ENCODE results near the gene CELF2.

DNA sequence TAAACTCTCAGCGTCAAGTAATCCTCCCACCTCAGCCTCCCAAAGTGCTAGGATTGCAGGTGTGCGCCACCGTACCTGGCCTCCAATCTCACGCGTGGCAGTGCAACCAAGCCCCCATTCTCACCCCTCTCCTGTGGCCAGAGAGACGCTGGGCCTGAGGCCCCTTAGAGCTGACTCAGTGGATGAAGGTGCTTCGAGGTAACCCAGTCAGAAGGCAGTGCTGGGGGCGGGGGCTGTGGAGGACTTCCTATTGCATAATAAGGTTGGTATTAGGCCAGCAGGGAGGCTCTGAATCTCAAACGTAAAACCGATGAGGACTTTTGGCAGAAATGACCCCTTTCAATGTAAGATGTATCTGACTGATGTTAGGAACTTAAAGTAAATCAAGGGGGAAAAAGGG is 364.5 kb downstream of the CELF2 start:
- TF ChIP-seq, protein P1, sequence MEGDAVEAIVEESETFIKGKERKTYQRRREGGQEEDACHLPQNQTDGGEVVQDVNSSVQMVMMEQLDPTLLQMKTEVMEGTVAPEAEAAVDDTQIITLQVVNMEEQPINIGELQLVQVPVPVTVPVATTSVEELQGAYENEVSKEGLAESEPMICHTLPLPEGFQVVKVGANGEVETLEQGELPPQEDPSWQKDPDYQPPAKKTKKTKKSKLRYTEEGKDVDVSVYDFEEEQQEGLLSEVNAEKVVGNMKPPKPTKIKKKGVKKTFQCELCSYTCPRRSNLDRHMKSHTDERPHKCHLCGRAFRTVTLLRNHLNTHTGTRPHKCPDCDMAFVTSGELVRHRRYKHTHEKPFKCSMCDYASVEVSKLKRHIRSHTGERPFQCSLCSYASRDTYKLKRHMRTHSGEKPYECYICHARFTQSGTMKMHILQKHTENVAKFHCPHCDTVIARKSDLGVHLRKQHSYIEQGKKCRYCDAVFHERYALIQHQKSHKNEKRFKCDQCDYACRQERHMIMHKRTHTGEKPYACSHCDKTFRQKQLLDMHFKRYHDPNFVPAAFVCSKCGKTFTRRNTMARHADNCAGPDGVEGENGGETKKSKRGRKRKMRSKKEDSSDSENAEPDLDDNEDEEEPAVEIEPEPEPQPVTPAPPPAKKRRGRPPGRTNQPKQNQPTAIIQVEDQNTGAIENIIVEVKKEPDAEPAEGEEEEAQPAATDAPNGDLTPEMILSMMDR (IDR thresholded peaks at IDR 0.05; ENCODE audit: poor library complexity, severe bottlenecking), result no peak
- TF ChIP-seq RAD21 (conservative IDR thresholded peaks at IDR 0.05), result no peak
- TF ChIP-seq EZH2 (IDR thresholded peaks at IDR 0.05; ENCODE audit: borderline replicate concordance, insufficient read depth, low read length, poor library complexity, severe bottlenecking), result no peak
- TF ChIP-seq POLR2AphosphoS5 (IDR thresholded peaks at IDR 0.05), result no peak
- TF ChIP-seq, protein P2, sequence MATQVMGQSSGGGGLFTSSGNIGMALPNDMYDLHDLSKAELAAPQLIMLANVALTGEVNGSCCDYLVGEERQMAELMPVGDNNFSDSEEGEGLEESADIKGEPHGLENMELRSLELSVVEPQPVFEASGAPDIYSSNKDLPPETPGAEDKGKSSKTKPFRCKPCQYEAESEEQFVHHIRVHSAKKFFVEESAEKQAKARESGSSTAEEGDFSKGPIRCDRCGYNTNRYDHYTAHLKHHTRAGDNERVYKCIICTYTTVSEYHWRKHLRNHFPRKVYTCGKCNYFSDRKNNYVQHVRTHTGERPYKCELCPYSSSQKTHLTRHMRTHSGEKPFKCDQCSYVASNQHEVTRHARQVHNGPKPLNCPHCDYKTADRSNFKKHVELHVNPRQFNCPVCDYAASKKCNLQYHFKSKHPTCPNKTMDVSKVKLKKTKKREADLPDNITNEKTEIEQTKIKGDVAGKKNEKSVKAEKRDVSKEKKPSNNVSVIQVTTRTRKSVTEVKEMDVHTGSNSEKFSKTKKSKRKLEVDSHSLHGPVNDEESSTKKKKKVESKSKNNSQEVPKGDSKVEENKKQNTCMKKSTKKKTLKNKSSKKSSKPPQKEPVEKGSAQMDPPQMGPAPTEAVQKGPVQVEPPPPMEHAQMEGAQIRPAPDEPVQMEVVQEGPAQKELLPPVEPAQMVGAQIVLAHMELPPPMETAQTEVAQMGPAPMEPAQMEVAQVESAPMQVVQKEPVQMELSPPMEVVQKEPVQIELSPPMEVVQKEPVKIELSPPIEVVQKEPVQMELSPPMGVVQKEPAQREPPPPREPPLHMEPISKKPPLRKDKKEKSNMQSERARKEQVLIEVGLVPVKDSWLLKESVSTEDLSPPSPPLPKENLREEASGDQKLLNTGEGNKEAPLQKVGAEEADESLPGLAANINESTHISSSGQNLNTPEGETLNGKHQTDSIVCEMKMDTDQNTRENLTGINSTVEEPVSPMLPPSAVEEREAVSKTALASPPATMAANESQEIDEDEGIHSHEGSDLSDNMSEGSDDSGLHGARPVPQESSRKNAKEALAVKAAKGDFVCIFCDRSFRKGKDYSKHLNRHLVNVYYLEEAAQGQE (IDR thresholded peaks at IDR 0.05; ENCODE audit: borderline replicate concordance), result no peak
- no peak for TF ChIP-seq TAF1 (IDR thresholded peaks at IDR 0.05; ENCODE audit: low read depth)
- no peak for TF ChIP-seq EP300 (conservative IDR thresholded peaks at IDR 0.05; ENCODE audit: poor library complexity, severe bottlenecking)
- no peak for TF ChIP-seq SMC3 (conservative IDR thresholded peaks at IDR 0.05; ENCODE audit: poor library complexity)
